ENCODE results near the gene SP6.

Gene SP6

DNA sequence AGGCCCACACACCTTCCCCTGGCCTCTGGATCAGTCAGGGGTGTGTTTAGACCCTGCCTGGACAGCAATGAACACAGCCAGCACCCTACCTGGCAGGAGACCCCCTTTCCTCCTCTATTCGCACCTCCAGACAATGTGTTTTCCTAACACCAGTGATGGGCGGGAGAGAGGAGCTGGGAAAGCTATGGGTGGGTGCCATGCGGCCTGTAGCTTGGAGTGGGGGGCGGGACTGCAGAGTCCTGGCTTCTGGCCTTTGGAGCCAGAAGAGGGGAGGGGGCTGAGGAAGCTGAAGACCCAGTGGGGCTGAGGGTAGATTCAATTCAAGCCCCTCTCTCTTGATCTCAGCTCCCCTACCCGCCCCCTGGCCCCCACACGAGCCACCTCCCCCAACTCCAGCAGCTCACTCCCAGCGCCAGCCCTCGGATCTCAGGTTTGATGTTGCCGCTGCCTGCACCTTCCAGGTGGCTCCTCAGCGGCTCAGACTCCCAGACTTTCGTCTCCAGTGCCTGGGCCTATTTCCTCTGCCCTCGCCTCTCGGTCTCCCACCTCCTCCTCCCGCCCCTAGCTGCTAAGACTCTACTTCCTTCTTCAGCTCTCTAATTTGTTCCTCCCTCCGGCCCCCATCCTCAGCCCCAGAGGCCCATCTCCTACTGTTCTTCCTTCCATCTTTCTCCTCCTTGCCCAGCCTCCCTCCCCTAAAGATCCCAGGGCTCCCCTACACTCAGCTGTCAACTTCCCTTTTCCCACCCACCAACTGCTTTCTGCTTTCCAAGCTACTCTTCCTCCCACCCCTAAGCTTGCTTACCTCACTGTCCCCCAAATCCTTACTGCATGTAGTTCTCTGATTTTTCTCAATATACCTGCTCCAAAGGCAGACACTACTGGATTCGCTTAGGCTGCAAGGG lies 6.8 kb upstream of the SP6 start:
- FAIRE-seq, result no peak

DNA sequence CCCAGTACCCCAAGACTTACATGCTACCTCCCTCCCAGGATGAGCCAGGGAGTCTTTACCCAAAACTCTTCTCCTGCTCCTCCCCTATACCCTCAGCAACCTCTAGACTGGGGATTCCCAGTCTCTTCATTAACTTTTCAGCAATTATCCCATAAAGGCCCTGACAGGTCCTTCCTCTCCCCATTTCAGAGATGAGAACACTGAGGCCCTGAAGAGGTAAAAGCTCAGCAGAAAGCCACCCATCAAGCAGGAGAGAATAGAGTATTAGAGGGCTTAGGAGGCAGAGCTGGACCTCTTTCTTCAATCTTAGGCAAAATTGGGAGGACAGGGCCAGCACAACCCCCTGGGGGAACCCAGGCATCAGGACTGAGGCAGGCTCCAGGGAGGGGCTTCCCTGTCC lies 5.9 kb upstream of the SP6 start:
- no peak for FAIRE-seq
- DNase-seq (ENCODE audit: insufficient read length, low spot score), result no peak

More for the DNA sequence above, 6.8 kb upstream of the SP6 start:
- DNase-seq (ENCODE audit: insufficient read length, low spot score), result no peak

DNA sequence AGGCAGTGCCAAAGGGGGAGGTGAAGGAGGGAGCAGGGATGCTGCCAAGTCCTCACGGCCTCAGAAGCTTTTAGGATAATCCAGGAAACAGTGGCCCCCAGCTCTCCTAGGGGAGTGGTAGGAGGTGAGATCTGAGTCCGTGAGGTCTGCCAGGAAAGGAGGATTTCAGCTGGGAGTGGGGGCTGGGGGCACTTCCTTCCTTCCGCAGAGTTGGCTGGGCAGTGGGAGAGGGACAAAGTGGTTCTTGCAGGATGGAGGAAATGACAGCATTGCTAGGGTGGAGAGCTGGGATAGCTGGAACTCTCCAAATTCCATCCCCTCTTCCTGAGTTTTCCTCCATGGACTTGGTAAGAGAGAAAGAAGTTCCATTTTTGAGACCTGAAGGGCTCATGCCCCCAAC lies 4.8 kb upstream of the SP6 start:
- no peak for DNase-seq (ENCODE audit: insufficient read length, low spot score)
- no peak for FAIRE-seq

DNA sequence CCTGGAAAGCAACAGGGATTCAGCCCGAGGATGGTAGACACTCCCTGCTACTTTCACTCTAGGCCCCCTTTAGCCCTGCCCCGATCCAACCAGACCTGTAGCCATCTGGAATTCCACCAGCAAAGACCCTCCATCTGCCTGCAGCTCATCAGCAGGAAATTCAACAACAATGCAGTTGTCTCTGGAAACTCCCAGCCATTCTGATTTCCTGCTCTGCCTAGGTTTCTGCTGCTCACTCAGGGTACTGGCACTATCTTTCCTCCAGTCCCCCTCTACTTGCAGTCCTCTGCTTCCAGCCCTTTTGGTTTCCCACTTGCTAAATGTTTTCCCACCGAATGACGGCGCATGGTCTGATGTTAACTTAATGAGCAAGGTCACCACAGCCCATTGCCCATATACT lies 2.7 kb upstream of the SP6 start:
- DNase-seq (ENCODE audit: insufficient read length, low spot score) (no peak), FAIRE-seq (no peak)

DNA sequence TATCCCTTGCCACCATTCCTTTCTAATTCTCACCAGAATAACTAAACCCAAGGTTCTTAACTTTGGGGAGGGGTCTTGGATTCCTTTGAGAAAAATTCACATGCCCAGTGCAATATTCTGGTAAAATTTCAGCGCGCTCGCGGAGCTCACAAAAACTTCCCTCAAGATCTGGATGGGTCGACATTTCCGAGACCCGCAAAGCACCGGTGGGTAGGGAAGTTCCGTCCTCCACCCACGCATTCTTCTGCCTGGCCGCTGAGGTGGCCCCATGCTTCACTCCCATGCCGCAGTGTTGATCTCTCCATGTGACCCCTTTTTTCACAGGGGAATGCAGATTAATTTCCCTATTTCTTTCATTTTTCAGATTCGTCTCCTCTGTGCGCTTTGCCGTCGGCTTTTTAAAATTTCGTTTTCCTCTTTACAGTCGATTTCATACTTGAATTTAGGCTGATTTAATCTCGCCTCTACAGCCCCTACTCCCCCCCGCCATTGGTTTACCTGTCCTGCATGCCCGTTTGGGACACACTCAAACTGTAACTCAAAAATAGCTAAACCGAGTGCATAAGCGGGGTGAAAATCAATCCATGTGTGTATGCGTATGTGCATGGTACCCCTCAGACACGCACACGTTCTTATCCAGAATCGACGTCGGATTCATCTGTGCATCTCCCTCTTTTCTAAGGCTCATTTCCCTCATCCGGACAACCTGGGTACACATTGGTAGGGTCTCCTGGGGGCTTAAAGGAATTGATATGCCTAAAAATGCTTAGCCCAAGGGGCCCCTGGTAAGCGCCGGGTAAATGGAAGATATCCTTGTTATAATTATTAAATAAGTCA lies 1.4 kb upstream of the SP6 start:
- DNase-seq (ENCODE audit: insufficient read length, low spot score) (no peak), FAIRE-seq (no peak)

DNA sequence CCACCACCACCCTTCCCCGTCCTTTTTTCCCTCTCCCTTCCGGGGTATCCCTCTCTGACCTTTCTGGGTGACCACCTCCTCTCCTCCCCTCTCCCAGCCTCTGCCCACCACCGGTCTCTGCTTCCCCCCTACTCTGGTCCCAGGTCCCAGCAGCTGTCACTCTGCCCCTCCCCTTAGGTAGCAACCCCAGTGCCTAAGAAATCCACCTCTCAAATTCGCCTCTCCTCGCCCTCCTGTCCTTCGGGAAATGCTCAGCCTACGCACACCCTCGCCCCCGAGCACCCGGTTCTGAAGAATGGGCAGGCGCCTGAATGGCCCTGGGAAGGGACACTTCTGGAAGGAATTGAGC lies 775 bp upstream of the SP6 start:
- no peak for DNase-seq (ENCODE audit: insufficient read length, low spot score)
- FAIRE-seq, result no peak

DNA sequence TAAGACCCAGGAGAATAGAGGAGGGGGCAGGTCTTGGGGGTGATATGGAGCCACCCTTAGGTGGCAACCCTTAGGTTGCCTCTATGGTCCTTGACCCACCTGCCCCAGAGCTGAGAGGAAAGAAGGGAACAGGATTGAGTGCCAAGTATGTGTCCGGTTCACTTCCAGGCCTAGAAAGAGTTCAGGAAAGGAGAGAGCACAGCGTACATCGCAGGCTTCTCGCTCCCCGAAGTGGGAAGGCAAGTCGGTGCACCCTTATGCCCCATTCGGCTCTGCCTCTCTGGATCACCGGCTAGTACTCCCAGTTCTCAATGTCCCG lies 631 bp downstream of the SP6 start:
- DNase-seq (ENCODE audit: insufficient read length, low spot score) (no peak), FAIRE-seq (peak; percentile 23)

DNA sequence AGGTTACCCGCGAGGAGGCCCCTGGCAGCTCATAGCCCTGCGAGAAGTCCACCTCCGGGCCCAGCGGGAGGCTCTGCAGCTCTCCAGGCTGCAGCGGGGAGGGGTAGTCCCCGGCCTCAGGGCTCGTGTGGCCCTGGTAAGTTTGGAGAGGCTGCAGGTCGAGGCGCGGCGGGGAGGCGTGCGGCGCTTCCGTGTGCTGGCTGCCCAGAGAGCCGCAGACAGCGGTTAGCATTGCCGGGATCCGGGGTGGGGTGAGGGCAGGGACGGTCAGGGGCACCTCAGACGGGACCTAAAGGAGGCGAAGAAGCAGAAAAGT lies 2.8 kb downstream of the SP6 start:
- FAIRE-seq (no peak), DNase-seq (ENCODE audit: insufficient read length, low spot score) (no peak)

DNA sequence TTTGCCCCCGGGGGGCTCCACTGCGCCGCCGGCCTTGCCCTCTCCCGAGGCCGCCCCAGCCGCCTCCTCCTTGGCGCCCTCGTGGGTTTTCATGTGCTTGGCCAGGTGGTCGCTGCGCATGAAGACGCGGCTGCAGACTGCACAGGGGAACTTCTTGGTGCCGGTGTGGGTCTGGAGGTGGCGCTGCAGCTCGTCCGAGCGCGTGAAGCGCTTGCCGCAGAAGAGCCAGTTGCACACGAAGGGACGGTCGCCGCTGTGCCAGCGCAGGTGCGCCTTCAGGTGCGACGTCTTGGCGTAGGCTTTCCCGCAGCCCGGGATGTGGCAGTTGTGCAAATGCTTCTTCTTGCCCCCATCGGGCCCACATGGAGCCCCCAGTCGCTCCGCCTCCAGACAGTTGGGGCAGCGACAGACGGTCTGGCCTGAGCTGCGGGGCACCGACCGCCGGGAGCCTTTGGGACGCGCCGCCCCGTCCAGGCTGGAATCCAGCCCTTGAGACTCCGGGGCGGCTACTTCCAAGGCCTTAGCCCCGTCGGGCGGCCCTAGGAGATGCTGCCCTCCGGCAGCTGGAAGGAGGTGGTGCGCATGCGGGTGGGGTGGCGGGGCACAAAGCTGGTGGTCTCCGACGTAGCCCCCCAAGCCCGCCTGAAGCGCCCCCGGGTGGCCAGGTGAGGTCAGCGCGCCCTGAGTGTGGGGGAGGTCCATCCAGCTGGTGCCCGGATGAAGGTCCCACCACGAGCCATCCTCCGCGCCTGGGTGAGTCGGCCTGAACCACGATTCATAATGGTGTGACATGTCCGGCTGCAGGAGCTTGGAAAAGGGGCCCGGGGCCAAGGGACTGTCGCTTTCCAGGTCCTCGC lies 3.4 kb downstream of the SP6 start:
- no peak for FAIRE-seq
- no peak for DNase-seq (ENCODE audit: insufficient read length, low spot score)

DNA sequence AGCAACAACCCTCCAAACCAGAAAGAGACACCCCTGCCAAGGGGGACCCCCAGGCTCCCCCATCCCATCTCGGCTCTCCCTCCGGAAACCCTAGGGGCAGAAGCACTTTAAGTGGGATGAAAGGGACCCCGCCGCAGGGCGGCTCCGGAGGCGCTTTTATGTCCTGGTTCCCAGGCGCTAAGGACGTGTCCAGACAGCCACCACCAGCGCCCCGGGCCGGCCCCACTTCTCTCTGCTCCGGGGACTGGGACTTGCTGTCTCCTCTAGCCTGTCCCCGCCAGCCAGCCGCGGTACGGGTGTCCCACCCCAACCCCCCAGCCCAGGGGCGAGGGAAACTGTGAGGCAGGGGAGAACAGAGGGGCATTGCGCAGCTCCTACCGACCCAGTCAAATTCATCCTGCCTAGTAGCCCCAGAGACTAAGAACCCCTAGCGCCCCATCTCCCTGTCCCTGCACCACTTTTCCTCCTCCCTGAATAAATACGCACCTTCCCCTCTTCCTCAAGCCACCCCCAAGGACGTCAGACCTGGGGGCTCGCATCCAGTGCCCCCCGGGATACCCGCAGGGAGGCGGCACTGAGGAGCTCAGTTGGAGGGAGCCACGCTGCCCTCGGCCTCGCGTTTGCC lies 4.1 kb downstream of the SP6 start:
- DNase-seq (ENCODE audit: insufficient read length, low spot score) (no peak), FAIRE-seq (no peak)

DNA sequence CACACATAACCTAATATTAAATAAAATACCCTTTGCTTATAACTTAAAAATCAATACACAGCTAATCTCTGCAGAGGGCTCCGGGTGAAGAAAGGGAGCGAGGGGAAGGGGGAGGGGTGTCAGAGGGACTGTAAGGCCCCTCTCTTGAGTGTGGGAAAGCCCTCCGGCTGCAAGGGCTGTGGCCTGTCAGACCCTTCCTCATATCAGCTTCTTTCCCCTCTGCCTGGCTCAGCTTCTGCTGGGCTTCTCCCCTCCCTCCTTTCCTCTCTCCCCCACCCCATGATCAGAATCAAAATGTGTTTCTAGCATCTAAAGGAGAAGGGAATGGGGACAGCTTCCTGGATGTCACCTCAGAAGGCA lies 5.3 kb downstream of the SP6 start:
- FAIRE-seq, result no peak

DNA sequence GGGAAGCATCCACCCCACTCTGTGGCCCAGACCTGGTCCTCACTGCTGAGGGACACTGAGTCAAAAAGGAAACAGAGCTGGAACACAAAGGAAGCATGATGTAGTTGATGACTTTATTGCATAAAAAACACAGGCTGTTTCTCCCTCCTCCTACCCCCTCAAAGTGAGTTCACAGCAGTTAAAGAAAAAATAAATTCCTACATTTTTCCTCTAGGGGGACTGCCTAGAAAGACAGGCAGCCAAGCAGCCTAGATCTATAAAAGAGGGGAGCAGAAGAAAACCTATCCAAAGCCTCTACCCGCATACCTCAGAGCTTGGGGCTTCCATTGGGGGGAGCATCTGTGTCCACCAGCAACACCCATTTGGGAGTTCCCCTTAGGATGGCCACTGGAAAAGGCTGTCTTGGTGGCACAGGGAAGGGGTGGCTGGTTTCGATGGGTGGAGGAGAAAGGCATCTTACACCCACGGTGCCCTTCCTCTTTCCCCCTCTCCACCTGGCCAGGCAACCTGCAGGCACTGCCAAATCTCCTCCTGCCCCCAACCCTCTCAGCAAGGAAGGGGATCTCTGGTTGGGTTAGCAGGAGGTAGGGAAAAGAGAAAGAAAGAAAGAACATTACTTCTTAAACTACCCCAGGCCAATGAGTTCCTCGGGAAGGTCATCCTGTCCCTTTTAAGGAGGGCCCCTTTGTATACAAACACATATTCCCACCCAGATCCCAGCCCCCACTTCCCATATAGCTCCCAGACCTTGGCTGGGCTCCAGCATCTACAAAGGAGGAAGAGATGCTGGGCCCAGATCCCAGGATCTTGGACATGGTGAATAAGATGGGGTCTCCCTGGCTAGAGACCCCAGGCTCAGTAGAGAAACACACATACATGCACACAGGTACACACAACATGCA lies 5.9 kb downstream of the SP6 start:
- FAIRE-seq (no peak), DNase-seq (ENCODE audit: insufficient read length, low spot score) (no peak)

More for the DNA sequence above, 5.3 kb downstream of the SP6 start:
- no peak for DNase-seq (ENCODE audit: insufficient read length, low spot score)

DNA sequence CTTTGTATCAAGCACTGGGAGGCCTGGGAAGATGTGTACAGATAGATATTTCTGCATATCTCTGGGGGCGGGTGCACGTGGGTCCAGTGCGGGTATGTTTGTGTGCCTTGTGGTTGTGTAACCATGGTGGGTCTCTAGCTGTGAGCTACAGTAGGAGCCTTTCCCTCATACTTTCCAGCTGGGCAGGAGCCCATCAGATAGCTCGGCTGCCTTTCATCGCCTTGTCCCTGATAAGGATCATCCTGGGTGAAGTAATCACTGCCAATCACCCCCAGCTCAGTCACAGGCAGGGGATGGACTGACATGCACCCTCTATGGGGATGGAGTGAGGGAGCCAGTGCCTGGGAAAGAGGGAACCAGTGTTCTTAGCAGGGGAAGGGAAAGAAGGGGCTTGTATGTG lies 6.7 kb downstream of the SP6 start:
- no peak for DNase-seq (ENCODE audit: insufficient read length, low spot score)
- peak; percentile 28 for FAIRE-seq

DNA sequence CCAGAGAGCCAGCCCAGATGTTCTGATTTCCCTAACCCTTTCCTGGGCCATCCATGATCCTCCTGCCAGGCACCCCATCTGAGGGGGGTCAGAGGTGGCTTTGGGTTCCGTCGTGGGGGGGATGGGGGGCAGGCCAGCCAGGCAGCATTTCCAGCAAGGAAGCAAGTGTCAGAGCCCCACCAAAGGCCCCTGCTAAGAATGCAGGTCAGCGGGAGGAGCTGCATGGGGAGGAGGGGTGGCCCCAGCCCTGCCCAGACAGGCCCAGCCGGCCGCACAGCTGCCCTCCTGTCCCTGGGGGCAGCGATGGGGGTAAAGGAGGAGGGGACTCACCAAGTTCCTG lies 7.6 kb downstream of the SP6 start:
- FAIRE-seq, result no peak
- no peak for DNase-seq (ENCODE audit: insufficient read length, low spot score)

DNA sequence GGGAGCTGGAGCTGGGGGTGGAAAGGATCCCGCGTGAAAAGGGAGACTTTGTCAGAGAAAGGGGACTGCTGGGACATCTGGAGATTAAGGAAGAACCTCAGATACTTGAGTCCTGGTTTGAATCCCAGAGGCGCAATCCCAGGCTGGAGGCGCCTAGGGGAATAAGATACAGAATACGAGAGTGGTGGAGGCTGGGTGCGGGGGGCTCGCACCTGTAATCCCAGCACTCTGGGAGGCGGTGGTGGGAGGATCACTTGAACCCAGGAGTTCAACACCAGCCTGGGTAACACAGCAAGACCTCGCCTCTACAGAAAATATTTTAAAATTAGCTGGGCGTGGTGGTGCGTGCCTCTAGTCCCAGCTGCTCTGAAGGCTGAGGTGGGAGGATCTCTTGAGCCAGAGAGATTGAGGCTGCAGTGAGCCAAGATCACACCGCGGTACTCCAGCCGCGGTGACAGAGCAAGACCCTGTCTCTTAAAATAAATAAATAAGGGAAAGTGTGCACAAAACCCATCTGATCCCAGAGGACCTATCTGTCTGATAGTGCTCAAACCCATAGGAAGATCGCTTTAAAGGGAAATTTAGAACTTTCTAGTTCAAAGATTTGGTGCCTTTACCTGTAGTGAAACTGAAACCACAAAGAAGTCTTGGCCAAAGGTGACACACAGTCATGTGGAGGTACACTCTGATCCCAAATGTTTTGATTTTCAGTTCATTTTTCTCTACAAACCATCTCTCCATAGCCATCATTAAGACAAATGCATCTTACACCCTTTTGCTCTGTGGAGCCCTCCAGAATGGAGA lies 9.3 kb downstream of the SP6 start:
- no peak for DNase-seq (ENCODE audit: insufficient read length, low spot score)
- FAIRE-seq, result no peak

DNA sequence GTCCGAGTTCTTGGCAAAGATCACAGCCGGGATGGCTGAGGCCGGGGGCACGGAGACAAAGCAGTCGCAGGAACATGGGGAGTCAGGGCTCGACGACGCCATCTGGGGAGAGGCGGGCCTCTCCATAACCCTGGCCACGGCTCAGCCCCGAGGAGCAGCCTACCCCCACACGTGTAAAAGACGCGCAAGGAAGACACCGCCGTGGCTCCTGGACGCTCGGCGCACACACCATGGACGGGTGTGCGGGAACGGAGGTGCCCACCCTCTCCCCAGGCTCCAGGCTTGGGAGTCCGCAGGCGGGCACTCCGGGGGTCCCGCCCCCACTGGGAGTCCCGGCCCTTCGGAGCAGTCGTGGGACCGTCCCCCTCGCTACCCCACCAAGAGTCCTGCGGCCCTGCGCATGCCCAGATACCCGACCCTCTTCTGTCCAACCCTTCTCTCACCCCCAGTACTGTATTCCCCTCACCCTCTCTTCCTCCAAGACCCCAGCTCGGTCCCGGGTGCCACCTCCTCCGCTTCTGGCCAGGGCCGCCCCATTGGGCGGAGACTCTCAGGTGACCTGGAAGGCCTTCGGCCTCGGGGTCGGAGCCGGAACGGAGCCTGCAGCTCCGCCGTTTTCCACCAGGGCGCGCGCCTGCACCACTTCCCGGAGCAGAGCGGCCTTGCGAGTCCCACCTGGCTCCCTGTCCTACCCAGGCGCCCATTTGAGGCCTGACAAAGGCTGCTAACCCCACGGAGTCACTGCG lies 10.0 kb downstream of the SP6 start, which contains the start of gene SCRN2:
Gene SCRN2 (minus strand): TSS at position 532 of the 746 bp plus-strand sequence. CDS start 430 bp downstream, at position 102.
- DNase-seq (ENCODE audit: insufficient read length, low spot score) (peak; percentile 96), FAIRE-seq (peak; percentile 97)

DNA sequence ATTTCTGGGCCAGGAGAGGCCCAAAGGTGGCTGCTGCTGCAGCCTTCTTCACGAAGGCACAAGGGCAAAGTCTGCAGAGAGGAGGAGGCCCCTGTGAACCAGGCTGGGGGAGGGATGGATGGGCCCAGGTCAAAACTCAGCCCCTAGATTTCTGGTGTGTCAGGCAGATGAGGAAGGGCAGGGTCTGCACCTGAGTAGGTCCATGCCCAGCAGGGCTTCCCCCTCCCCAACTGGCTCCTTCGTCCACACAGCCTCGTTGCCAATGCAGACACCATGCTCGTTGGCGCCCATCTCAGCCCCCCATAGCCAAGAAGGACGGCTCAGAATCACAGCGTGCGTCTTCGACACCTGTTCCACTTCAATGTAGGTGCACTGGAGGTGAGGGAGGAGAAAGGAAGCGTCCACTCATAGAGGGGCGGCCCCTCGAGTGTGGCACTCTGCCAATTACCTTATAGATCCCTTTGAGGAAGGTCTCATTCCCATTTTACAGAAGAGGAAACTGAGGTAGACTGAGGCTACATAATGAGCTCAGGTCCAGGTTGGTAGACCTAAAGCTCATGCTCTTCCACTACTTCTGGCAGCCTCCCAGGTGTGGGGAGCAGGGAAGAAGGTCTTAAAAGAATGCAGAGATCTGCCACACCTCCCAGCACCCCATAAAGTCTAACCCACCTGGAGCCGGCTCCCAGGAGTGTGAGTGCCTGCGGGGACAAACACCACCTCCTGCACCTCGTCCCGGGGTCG lies 10.8 kb downstream of the SP6 start:
- peak; percentile 69 for FAIRE-seq
- DNase-seq (ENCODE audit: insufficient read length, low spot score), result no peak

DNA sequence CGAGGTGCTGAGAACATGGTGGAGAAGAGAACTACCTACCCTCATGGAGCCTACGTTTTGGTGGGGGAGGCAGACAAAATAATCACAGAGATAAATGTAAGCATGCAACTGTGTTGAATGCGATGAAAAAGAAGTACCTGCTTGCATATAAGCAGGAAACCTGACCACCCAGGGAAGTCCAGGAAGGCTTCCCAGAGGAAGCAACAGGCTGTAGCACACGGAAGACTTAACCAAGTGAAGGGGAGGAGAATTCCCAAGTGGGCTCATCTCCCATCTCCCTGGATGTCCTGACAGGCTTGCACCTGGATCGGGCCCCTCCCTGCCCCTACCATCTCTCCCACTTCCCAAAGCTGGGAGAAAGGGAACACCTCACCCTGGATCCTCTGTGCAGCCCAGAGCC lies 11.9 kb downstream of the SP6 start:
- DNase-seq (ENCODE audit: insufficient read length, low spot score), result no peak
- FAIRE-seq, result no peak

Data from HTR-8/SVneo (cell line).